ENCODE measurements around the gene PKNOX2. TPM values are rescaled to one million over a fixed set of nuclear protein-coding genes. Genes with fewer than 3 reads are reported as not detected.

Gene PKNOX2
- total and polyA plus RNA-seq, 2 of the 8 experiments (the other 6 are each of a cell fraction or from before 2014, with no cell fraction given), result 2.0 TPM

- TF ChIP-seq POLR2A (IDR thresholded peaks at IDR 0.05; ENCODE audit: control extremely low read depth in 1 of 2, low read depth in 2 of 2, low read length in 2 of 2), result no peak
- no peak for TF ChIP-seq RXRA (IDR thresholded peaks at IDR 0.05; ENCODE audit: insufficient read depth, low read depth, low read length)
- TF ChIP-seq ATF3 (IDR thresholded peaks at IDR 0.05; ENCODE audit: insufficient read depth, low read depth, low read length), result no peak
- no peak for TF ChIP-seq KDM4A (IDR thresholded peaks at IDR 0.05; ENCODE audit: low read depth, low read length, severe bottlenecking)
- TF ChIP-seq TAF1 (IDR thresholded peaks at IDR 0.05; ENCODE audit: low read depth, low read length), result no peak
- TF ChIP-seq GABPA (IDR thresholded peaks at IDR 0.05; ENCODE audit: borderline replicate concordance, insufficient read depth, low read length), result no peak
- TF ChIP-seq GTF2F1 (IDR thresholded peaks at IDR 0.05; ENCODE audit: borderline replicate concordance, low read depth, low read length), result no peak
Measured at GRCh38 chr11:125448136-125448535, 283.6 kb downstream of the PKNOX2 start (continued).

Data from H1 (cell line).